HepG2 (cell line): ENCODE measurements around the gene STX10. TPM values are rescaled to one million over a fixed set of nuclear protein-coding genes. Genes with fewer than 3 reads are reported as not detected.

Source experiments
- BORCS8-MEF2B ChIP-seq: sonication (generic); formaldehyde crosslinking; IDR thresholded peaks from 2 replicates; pipeline ENCODE4 v1.8.0; 2022; ENCODE audit warnings: mild to moderate bottlenecking, missing genetic modification reagents
- HNRNPL ChIP-seq: fragments of 200-400 bp; formaldehyde crosslinking; IDR thresholded peaks from 2 replicates; pipeline ENCODE4 v1.6.1; 2017; ENCODE audit warnings: mild to moderate bottlenecking, low read depth, low read length
- HNRNPLL ChIP-seq: fragments of 200-400 bp; formaldehyde crosslinking; IDR thresholded peaks from 2 replicates; pipeline ENCODE4 v1.6.1; 2017; ENCODE audit warnings: mild to moderate bottlenecking, low read depth, low read length; ENCODE audit not compliant: poor library complexity, severe bottlenecking
- MXD4 ChIP-seq: IDR thresholded peaks from 2 replicates; pipeline ENCODE4 v1.6.1; 2016; ENCODE audit warnings: mild to moderate bottlenecking, missing biosample characterization, missing genetic modification reagents
- NRL ChIP-seq: sonication (generic); formaldehyde crosslinking; IDR thresholded peaks from 2 replicates; pipeline ENCODE4 v1.5.0; 2020; ENCODE audit warnings: missing genetic modification reagents, mild to moderate bottlenecking, moderate library complexity, borderline replicate concordance
- SALL1 ChIP-seq: sonication (generic); formaldehyde crosslinking; IDR thresholded peaks from 2 replicates; pipeline ENCODE4 v1.8.0; 2022; ENCODE audit warnings: mild to moderate bottlenecking, missing genetic modification reagents
- SIN3A ChIP-seq: IDR thresholded peaks from 2 replicates; pipeline ENCODE4 v1.6.1; 2011; ENCODE audit warnings: low read depth, mild to moderate bottlenecking, control low read depth, low read length, borderline replicate concordance
- SMYD3 ChIP-seq: sonication (generic); formaldehyde crosslinking; IDR thresholded peaks from 2 replicates; pipeline ENCODE4 v1.8.1; 2023; ENCODE audit warnings: mild to moderate bottlenecking, missing genetic modification reagents
- SRY ChIP-seq: sonication (generic); formaldehyde crosslinking; IDR thresholded peaks from 2 replicates; pipeline ENCODE4 v1.8.0; 2022; ENCODE audit warnings: mild to moderate bottlenecking, missing genetic modification reagents
- ZNF552 ChIP-seq: sonication (generic); formaldehyde crosslinking; IDR thresholded peaks from 2 replicates; pipeline ENCODE4 v1.9.0; 2022; ENCODE audit warnings: missing genetic modification reagents, mild to moderate bottlenecking, borderline replicate concordance
- ZNF557 ChIP-seq: sonication (generic); formaldehyde crosslinking; IDR thresholded peaks from 2 replicates; pipeline ENCODE4 v1.4.0; 2020; ENCODE audit warnings: missing genetic modification reagents
- ZNF619 ChIP-seq: sonication (generic); formaldehyde crosslinking; IDR thresholded peaks from 2 replicates; pipeline ENCODE4 v1.4.0; 2020; ENCODE audit warnings: mild to moderate bottlenecking, missing genetic modification reagents
- polyA plus RNA-seq, 8 experiments: library from polyadenylated mRNA; depleted of rRNA in 3 of 8; stranded (reverse) in 7 of 8; unstranded in 1 of 8; fragments of >200 nt; fragmentation: Illumina TruSeq in 4 of 8; extraction: Trizol in 4 of 8; gene quantifications; 2 replicates each; pipeline versions ENCODE4 v1.2.1 to v1.2.3, GENCODE V29; 2011 to 2016; ENCODE audit warnings: low read depth in 4 of 8, missing spikeins in 1 of 8, mixed read lengths in 1 of 8; ENCODE audit not compliant: insufficient read depth in 1 of 8
- total RNA-seq, 5 experiments: library from RNA; depleted of rRNA; stranded (reverse); fragments of >200 nt; fragmentation: Illumina TruSeq; extraction: Trizol; gene quantifications; 2 replicates each; pipeline ENCODE4 v1.2.3, GENCODE V29; 2016; ENCODE audit warnings: low read depth in 1 of 5
- TF ChIP-seq, protein P1 (sequence below): sonication (generic); formaldehyde crosslinking; IDR thresholded peaks from 2 replicates; pipeline ENCODE4 v1.4.0; 2020; ENCODE audit warnings: mild to moderate bottlenecking, low read depth, missing genetic modification reagents
- TF ChIP-seq, protein P2 (sequence below): sonication (generic); formaldehyde crosslinking; IDR thresholded peaks from 2 replicates; pipeline ENCODE4 v1.4.0; 2020; ENCODE audit warnings: mild to moderate bottlenecking, missing genetic modification reagents
- TF ChIP-seq, protein P3 (sequence below): sonication (generic); formaldehyde crosslinking; IDR thresholded peaks from 2 replicates; pipeline ENCODE4 v1.9.0; 2021; ENCODE audit warnings: missing genetic modification reagents, borderline replicate concordance
- TF ChIP-seq, protein P4 (sequence below), 2 experiments: sonication (generic) in 1 of 2; formaldehyde crosslinking in 1 of 2; IDR thresholded peaks; 2 replicates each; pipeline versions ENCODE4 v1.4.0 to v1.6.1; 2018 to 2020; ENCODE audit warnings: missing genetic modification reagents in 2 of 2, borderline replicate concordance in 1 of 2, low read depth in 1 of 2, mild to moderate bottlenecking in 1 of 2, missing biosample characterization in 1 of 2
- TF ChIP-seq, protein P5 (sequence below): IDR thresholded peaks from 2 replicates; pipeline ENCODE4 v1.4.0; 2020; ENCODE audit warnings: mild to moderate bottlenecking, missing genetic modification reagents

Gene STX10
- total and polyA plus RNA-seq, 2 of the 13 experiments (the other 11 are each of a cell fraction or from before 2014, with no cell fraction given): 47.9 to 66.4 TPM

DNA sequence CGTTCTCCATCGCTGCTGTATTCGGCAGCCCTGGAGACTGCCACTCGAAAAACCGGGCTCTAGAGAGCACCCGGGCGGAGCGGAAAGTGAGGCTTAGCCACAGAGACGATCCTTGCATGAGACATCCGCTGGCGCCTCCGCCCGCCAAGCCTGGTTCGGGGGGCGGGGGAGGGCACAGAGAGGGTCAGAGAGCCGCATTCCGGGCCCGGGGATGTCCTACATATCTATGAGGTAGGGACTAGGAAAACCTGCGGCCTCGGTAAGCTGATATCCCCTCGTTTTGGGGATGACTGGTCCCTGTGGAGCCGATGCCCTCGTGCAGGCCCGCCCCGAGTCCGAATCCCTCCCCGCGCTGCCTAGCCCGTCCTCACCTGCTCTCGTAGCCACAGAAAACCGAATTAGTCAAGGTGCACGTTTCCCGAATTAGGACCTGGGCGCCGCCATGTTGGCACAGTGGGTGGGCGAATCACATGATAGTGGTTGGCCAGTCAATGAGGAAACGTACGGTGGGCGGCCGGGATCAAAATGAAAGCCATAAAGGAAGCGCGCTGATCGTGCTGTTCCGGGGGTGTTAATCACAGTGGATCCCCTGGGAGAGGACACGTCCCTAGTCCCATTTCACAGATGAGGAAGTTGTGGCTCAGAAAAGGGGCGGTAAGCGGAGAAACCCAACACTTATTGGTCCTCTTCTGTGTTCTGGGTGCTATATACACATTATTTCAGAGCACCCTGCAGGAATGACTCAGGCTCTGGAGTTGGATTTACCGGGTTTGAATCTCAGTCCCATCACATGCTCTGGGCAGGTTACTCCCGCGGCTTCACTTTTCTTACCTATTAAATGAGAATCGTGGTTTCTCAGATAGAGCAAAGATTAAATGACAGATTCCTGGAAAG, 33.6 kb downstream of the STX10 start, which contains the start of gene TRMT1 (continued):
- TF ChIP-seq, protein P1, sequence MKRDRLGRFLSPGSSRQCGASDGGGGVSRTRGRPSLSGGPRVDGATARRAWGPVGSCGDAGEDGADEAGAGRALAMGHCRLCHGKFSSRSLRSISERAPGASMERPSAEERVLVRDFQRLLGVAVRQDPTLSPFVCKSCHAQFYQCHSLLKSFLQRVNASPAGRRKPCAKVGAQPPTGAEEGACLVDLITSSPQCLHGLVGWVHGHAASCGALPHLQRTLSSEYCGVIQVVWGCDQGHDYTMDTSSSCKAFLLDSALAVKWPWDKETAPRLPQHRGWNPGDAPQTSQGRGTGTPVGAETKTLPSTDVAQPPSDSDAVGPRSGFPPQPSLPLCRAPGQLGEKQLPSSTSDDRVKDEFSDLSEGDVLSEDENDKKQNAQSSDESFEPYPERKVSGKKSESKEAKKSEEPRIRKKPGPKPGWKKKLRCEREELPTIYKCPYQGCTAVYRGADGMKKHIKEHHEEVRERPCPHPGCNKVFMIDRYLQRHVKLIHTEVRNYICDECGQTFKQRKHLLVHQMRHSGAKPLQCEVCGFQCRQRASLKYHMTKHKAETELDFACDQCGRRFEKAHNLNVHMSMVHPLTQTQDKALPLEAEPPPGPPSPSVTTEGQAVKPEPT: peak; percentile 62; the same call in 1 of the 2 replicates
- TF ChIP-seq NRL (CRISPR knock-in tag): 0 out of 2 replicates have a peak, but pooled peaks have one; percentile 37
- TF ChIP-seq, protein P2, sequence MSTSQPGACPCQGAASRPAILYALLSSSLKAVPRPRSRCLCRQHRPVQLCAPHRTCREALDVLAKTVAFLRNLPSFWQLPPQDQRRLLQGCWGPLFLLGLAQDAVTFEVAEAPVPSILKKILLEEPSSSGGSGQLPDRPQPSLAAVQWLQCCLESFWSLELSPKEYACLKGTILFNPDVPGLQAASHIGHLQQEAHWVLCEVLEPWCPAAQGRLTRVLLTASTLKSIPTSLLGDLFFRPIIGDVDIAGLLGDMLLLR (CRISPR knock-in tag): peak; percentile 98
- 0 out of 2 replicates have a peak, but pooled peaks have one; percentile 38 for TF ChIP-seq SRY (CRISPR knock-in tag)
- peak; percentile 98 for TF ChIP-seq MXD4 (CRISPR knock-in tag)
- TF ChIP-seq, protein P3, sequence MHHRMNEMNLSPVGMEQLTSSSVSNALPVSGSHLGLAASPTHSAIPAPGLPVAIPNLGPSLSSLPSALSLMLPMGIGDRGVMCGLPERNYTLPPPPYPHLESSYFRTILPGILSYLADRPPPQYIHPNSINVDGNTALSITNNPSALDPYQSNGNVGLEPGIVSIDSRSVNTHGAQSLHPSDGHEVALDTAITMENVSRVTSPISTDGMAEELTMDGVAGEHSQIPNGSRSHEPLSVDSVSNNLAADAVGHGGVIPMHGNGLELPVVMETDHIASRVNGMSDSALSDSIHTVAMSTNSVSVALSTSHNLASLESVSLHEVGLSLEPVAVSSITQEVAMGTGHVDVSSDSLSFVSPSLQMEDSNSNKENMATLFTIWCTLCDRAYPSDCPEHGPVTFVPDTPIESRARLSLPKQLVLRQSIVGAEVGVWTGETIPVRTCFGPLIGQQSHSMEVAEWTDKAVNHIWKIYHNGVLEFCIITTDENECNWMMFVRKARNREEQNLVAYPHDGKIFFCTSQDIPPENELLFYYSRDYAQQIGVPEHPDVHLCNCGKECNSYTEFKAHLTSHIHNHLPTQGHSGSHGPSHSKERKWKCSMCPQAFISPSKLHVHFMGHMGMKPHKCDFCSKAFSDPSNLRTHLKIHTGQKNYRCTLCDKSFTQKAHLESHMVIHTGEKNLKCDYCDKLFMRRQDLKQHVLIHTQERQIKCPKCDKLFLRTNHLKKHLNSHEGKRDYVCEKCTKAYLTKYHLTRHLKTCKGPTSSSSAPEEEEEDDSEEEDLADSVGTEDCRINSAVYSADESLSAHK (CRISPR knock-in tag): no peak
- TF ChIP-seq HNRNPL: no peak
- TF ChIP-seq ZNF552 (CRISPR knock-in tag): no peak
- TF ChIP-seq SIN3A: peak; percentile 97
- TF ChIP-seq, protein P4, sequence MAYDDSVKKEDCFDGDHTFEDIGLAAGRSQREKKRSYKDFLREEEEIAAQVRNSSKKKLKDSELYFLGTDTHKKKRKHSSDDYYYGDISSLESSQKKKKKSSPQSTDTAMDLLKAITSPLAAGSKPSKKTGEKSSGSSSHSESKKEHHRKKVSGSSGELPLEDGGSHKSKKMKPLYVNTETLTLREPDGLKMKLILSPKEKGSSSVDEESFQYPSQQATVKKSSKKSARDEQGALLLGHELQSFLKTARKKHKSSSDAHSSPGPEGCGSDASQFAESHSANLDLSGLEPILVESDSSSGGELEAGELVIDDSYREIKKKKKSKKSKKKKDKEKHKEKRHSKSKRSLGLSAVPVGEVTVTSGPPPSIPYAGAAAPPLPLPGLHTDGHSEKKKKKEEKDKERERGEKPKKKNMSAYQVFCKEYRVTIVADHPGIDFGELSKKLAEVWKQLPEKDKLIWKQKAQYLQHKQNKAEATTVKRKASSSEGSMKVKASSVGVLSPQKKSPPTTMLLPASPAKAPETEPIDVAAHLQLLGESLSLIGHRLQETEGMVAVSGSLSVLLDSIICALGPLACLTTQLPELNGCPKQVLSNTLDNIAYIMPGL (CRISPR knock-in tag; IDR thresholded peaks at IDR 0.05; ENCODE audit: borderline replicate concordance in 1 of 2, low read depth in 1 of 2): peak; percentile 55 to 60; a peak in 2 of 4 replicates
- TF ChIP-seq BORCS8-MEF2B (CRISPR knock-in tag): no peak
- TF ChIP-seq SALL1: peak; percentile 91
- TF ChIP-seq HNRNPLL: no peak
- no peak for TF ChIP-seq ZNF619 (CRISPR knock-in tag)
- TF ChIP-seq ZNF557 (CRISPR knock-in tag): no peak
- TF ChIP-seq, protein P5, sequence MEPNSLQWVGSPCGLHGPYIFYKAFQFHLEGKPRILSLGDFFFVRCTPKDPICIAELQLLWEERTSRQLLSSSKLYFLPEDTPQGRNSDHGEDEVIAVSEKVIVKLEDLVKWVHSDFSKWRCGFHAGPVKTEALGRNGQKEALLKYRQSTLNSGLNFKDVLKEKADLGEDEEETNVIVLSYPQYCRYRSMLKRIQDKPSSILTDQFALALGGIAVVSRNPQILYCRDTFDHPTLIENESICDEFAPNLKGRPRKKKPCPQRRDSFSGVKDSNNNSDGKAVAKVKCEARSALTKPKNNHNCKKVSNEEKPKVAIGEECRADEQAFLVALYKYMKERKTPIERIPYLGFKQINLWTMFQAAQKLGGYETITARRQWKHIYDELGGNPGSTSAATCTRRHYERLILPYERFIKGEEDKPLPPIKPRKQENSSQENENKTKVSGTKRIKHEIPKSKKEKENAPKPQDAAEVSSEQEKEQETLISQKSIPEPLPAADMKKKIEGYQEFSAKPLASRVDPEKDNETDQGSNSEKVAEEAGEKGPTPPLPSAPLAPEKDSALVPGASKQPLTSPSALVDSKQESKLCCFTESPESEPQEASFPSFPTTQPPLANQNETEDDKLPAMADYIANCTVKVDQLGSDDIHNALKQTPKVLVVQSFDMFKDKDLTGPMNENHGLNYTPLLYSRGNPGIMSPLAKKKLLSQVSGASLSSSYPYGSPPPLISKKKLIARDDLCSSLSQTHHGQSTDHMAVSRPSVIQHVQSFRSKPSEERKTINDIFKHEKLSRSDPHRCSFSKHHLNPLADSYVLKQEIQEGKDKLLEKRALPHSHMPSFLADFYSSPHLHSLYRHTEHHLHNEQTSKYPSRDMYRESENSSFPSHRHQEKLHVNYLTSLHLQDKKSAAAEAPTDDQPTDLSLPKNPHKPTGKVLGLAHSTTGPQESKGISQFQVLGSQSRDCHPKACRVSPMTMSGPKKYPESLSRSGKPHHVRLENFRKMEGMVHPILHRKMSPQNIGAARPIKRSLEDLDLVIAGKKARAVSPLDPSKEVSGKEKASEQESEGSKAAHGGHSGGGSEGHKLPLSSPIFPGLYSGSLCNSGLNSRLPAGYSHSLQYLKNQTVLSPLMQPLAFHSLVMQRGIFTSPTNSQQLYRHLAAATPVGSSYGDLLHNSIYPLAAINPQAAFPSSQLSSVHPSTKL (CRISPR knock-in tag): peak; percentile 40; the same call in 1 of the 2 replicates
- no peak for TF ChIP-seq SMYD3 (CRISPR knock-in tag)
